Liver (tissue), 9 donors: Measurements from ENCODE around the gene RTP4. TPM values are rescaled to one million over a fixed set of nuclear protein-coding genes. Genes with fewer than 3 reads are reported as not detected.

Experiments
- DNase-seq: peaks from one replicate; pipeline ENCODE4 v3.0.0-alpha.2; 2017; ENCODE audit warnings: low spot score
- H3K27ac ChIP-seq, 2 donors: one replicate each; pipeline ENCODE4 v1.7.0; 2013; ENCODE audit warnings: inconsistent platforms in 2 of 2, low read length in 2 of 2, control low read depth in 1 of 2, low read depth in 1 of 2, mild to moderate bottlenecking in 1 of 2
- H3K27me3 ChIP-seq, 4 donors: one replicate each; pipeline versions ENCODE4 v1.6.1 to v1.7.0; 2013; ENCODE audit warnings: low read length in 3 of 4, inconsistent platforms in 1 of 4, mild to moderate bottlenecking in 1 of 4, moderate library complexity in 1 of 4; ENCODE audit not compliant: control insufficient read depth in 4 of 4, insufficient read depth in 4 of 4
- H3K36me3 ChIP-seq, 4 donors: one replicate each; pipeline versions ENCODE4 v1.6.1 to v1.7.0; 2013; ENCODE audit warnings: low read length in 3 of 4, mild to moderate bottlenecking in 3 of 4, low read depth in 1 of 4, moderate library complexity in 1 of 4; ENCODE audit not compliant: control insufficient read depth in 4 of 4, insufficient read depth in 3 of 4
- H3K4me1 ChIP-seq, 4 donors: one replicate each; pipeline versions ENCODE4 v1.6.1 to v1.7.0; 2013; ENCODE audit warnings: low read length in 3 of 4, mild to moderate bottlenecking in 3 of 4, moderate library complexity in 1 of 4; ENCODE audit not compliant: control insufficient read depth in 4 of 4, insufficient read depth in 4 of 4
- H3K4me3 ChIP-seq, 3 donors: one replicate each; pipeline versions ENCODE4 v1.6.1 to v1.7.0; 2013; ENCODE audit warnings: low read length in 3 of 3, control low read depth in 1 of 3, low read depth in 1 of 3, mild to moderate bottlenecking in 1 of 3
- H3K9ac ChIP-seq, 2 donors: one replicate each; pipeline ENCODE4 v1.7.0; 2013; ENCODE audit warnings: low read length in 2 of 2, mild to moderate bottlenecking in 2 of 2, moderate library complexity in 2 of 2, control low read depth in 1 of 2, low read depth in 1 of 2
- H3K9me3 ChIP-seq, 4 donors: one replicate each; pipeline versions ENCODE4 v1.6.1 to v1.7.0; 2013; ENCODE audit warnings: low read length in 3 of 4; ENCODE audit not compliant: control insufficient read depth in 4 of 4
- ATF3 ChIP-seq: IDR thresholded peaks from 2 replicates; pipeline ENCODE4 v1.6.1; 2016; ENCODE audit warnings: antibody characterized with exemption
- FOXA1 ChIP-seq: IDR thresholded peaks from 2 replicates; pipeline ENCODE4 v1.6.1; 2016; ENCODE audit warnings: antibody characterized with exemption
- FOXA2 ChIP-seq: IDR thresholded peaks from 2 replicates; pipeline ENCODE4 v1.6.1; 2016; ENCODE audit warnings: antibody characterized with exemption
- GABPA ChIP-seq, 2 donors: IDR thresholded peaks in 1 of 2; conservative IDR thresholded peaks in 1 of 2; 2 replicates each; pipeline ENCODE4 v1.6.1; 2016; ENCODE audit warnings: antibody characterized with exemption in 2 of 2, mild to moderate bottlenecking in 1 of 2, moderate library complexity in 1 of 2
- HNF4A ChIP-seq, 2 donors: conservative IDR thresholded peaks; 2 replicates each; pipeline ENCODE4 v1.6.1; 2016; ENCODE audit warnings: antibody characterized with exemption in 2 of 2, mild to moderate bottlenecking in 2 of 2
- HNF4G ChIP-seq: IDR thresholded peaks from 2 replicates; pipeline ENCODE4 v1.6.1; 2016; ENCODE audit warnings: antibody characterized with exemption
- JUND ChIP-seq, 2 donors: IDR thresholded peaks; 2 replicates each; pipeline ENCODE4 v1.6.1; 2016; ENCODE audit warnings: antibody characterized with exemption in 2 of 2
- NR2F2 ChIP-seq: IDR thresholded peaks from 2 replicates; pipeline ENCODE4 v1.6.1; 2016; ENCODE audit warnings: antibody characterized with exemption
- RAD21 ChIP-seq, 2 donors: IDR thresholded peaks; 2 replicates each; pipeline ENCODE4 v1.6.1; 2016; ENCODE audit warnings: antibody characterized with exemption in 2 of 2, mild to moderate bottlenecking in 2 of 2
- REST ChIP-seq: IDR thresholded peaks from 2 replicates; pipeline ENCODE4 v1.6.1; 2016; ENCODE audit warnings: antibody characterized with exemption, mild to moderate bottlenecking
- RXRA ChIP-seq, 2 donors: IDR thresholded peaks; 2 replicates each; pipeline ENCODE4 v1.6.1; 2017 to 2018; ENCODE audit warnings: antibody characterized with exemption in 2 of 2, mild to moderate bottlenecking in 1 of 2
- SP1 ChIP-seq: IDR thresholded peaks from 2 replicates; pipeline ENCODE4 v1.6.1; 2018; ENCODE audit warnings: antibody characterized with exemption, mild to moderate bottlenecking
- TAF1 ChIP-seq: conservative IDR thresholded peaks from 2 replicates; pipeline ENCODE4 v1.6.1; 2016; ENCODE audit warnings: antibody characterized with exemption, mild to moderate bottlenecking
- YY1 ChIP-seq: IDR thresholded peaks from 2 replicates; pipeline ENCODE4 v1.6.1; 2016; ENCODE audit warnings: antibody characterized with exemption, mild to moderate bottlenecking
- WGBS: extraction: QIAGEN DNeasy Blood & Tissue Kit; methylation state at CpG from one replicate; pipeline ENCODE4 v1.1.7; 2013; 5-methylcytosine and 5-hydroxymethylcytosine counted together
- polyA plus RNA-seq, 2 donors: library from polyadenylated mRNA; stranded (reverse) in 1 of 2; unstranded in 1 of 2; fragments of 200-250 nt in 1 of 2; fragments of >200 nt in 1 of 2; fragmentation: Nextera tagmentation in 1 of 2; extraction: Ambion mirVana in 1 of 2; gene quantifications; one replicate each; pipeline versions ENCODE4 v1.2.1 to v1.2.3, GENCODE V29; 2013 to 2015
- total RNA-seq, 2 donors: library from RNA; depleted of rRNA; stranded (reverse); fragments of >200 nt; gene quantifications; one replicate each; pipeline ENCODE4 v1.2.3, GENCODE V29; 2014
- TF ChIP-seq, protein P1 (sequence below): IDR thresholded peaks from 2 replicates; pipeline ENCODE4 v1.6.1; 2016; ENCODE audit warnings: antibody characterized with exemption
- TF ChIP-seq, protein P2 (sequence below): fragments of 150-350 bp; IDR thresholded peaks from 2 replicates; pipeline ENCODE4 v1.5.1; 2017; ENCODE audit warnings: improper control_type of control experiment, low read depth, low read length; ENCODE audit not compliant: missing input control
- TF ChIP-seq, protein P3 (sequence below): IDR thresholded peaks from 2 replicates; pipeline ENCODE4 v1.6.1; 2016; ENCODE audit warnings: antibody characterized with exemption
- donor health status: healthy.
- donor health status: healthy.
- donor health status: healthy.
- donor health status: healthy.
- donor health status: healthy.

RTP4 gene
- total and polyA plus RNA-seq, 4 donors = 0.93 to 3.4 (median 2.1) TPM

DNA sequence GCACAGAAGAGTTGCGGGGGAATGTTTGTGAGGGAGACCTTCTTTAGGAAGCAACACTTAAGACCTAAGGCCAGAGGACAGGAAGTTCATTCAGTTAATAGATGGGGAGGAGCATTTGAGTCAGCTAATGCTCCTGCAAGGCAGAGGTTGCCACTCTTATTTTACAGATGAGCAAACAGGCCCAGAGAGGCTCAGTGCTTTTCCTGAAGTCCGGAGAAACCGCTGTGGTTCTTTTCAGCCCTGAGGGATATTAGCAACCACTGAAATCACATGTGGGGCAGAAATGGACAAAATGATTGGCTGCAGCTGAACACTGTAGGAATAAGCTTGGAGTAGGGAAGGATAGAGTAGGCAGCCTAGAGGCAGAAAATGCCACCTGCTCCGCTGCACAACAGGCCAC lies 33.3 kb upstream of the RTP4 start:
- no peak for DNase-seq
- no peak overlapping the region for H3K9ac ChIP-seq
- no peaks in the 10 kb centered on the region for H3K36me3 ChIP-seq
- no peak overlapping the region for H3K4me3 ChIP-seq
- no peaks in the 10 kb centered on the region for H3K4me1 ChIP-seq
- no peaks in the 10 kb centered on the region for H3K27me3 ChIP-seq
- TF ChIP-seq FOXA2 (no peak), HNF4G (no peak), JUND (IDR thresholded peaks at IDR 0.05) (no peak), YY1 (no peak), TAF1 (no peak), NR2F2 (no peak), RXRA (IDR thresholded peaks at IDR 0.05) (no peak), RAD21 (IDR thresholded peaks at IDR 0.05) (no peak), ATF3 (no peak), GABPA (IDR thresholded peaks at IDR 0.05 in 1 of 2, conservative IDR thresholded peaks at IDR 0.05 in 1 of 2) (no peak), REST (no peak), SP1 (no peak), FOXA1 (no peak), HNF4A (conservative IDR thresholded peaks at IDR 0.05) (no peak)
- TF ChIP-seq, protein P1, sequence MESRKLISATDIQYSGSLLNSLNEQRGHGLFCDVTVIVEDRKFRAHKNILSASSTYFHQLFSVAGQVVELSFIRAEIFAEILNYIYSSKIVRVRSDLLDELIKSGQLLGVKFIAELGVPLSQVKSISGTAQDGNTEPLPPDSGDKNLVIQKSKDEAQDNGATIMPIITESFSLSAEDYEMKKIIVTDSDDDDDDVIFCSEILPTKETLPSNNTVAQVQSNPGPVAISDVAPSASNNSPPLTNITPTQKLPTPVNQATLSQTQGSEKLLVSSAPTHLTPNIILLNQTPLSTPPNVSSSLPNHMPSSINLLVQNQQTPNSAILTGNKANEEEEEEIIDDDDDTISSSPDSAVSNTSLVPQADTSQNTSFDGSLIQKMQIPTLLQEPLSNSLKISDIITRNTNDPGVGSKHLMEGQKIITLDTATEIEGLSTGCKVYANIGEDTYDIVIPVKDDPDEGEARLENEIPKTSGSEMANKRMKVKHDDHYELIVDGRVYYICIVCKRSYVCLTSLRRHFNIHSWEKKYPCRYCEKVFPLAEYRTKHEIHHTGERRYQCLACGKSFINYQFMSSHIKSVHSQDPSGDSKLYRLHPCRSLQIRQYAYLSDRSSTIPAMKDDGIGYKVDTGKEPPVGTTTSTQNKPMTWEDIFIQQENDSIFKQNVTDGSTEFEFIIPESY = no peak
- TF ChIP-seq, protein P2, sequence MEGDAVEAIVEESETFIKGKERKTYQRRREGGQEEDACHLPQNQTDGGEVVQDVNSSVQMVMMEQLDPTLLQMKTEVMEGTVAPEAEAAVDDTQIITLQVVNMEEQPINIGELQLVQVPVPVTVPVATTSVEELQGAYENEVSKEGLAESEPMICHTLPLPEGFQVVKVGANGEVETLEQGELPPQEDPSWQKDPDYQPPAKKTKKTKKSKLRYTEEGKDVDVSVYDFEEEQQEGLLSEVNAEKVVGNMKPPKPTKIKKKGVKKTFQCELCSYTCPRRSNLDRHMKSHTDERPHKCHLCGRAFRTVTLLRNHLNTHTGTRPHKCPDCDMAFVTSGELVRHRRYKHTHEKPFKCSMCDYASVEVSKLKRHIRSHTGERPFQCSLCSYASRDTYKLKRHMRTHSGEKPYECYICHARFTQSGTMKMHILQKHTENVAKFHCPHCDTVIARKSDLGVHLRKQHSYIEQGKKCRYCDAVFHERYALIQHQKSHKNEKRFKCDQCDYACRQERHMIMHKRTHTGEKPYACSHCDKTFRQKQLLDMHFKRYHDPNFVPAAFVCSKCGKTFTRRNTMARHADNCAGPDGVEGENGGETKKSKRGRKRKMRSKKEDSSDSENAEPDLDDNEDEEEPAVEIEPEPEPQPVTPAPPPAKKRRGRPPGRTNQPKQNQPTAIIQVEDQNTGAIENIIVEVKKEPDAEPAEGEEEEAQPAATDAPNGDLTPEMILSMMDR = no peak
- no peaks in the 10 kb centered on the region for H3K9me3 ChIP-seq
- no peak overlapping the region for H3K27ac ChIP-seq
- WGBS = 87% methylated on average over 4 of the region's 4 CpGs

- Histone ChIP-seq H3K4me1 (no peaks in the 10 kb centered on the region), H3K27ac (no peak overlapping the region), H3K9me3 (no peaks in the 10 kb centered on the region), H3K36me3 (no peaks in the 10 kb centered on the region), H3K4me3 (no peak overlapping the region), H3K27me3 (no peaks in the 10 kb centered on the region), H3K9ac (no peak overlapping the region)
- no peak for DNase-seq
- 74% methylated on average over 3 of the region's 3 CpGs for WGBS
- TF ChIP-seq, protein P3, sequence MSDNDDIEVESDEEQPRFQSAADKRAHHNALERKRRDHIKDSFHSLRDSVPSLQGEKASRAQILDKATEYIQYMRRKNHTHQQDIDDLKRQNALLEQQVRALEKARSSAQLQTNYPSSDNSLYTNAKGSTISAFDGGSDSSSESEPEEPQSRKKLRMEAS = no peak
- TF ChIP-seq RXRA (IDR thresholded peaks at IDR 0.05) (no peak), HNF4A (conservative IDR thresholded peaks at IDR 0.05) (no peak), FOXA1 (no peak), SP1 (no peak), GABPA (IDR thresholded peaks at IDR 0.05 in 1 of 2, conservative IDR thresholded peaks at IDR 0.05 in 1 of 2) (no peak)
- TF ChIP-seq, protein P2 = no peak
- TF ChIP-seq, protein P1 = no peak
Measured at GRCh38 chr3:187336322-187336721, 31.9 kb upstream of the RTP4 start.
